HUES6 (cell line): Measurements from ENCODE around the gene POFUT2.

ENCODE experiments used
- H3K27ac ChIP-seq: 2 replicates; pipeline ENCODE4 v1.7.0; 2013; ENCODE audit warnings: low read depth, mild to moderate bottlenecking, low read length, inconsistent platforms
- H3K27me3 ChIP-seq: 2 replicates; pipeline ENCODE4 v1.6.1; 2013; ENCODE audit warnings: low read length; ENCODE audit not compliant: control insufficient read depth, insufficient read depth
- H3K36me3 ChIP-seq: 2 replicates; pipeline ENCODE4 v1.6.1; 2013; ENCODE audit warnings: low read length; ENCODE audit not compliant: control insufficient read depth, insufficient read depth
- H3K4me1 ChIP-seq: 2 replicates; pipeline ENCODE4 v1.6.1; 2013; ENCODE audit warnings: low read length; ENCODE audit not compliant: control insufficient read depth, insufficient read depth
- H3K4me3 ChIP-seq: 2 replicates; pipeline ENCODE4 v1.5.1; 2013; ENCODE audit warnings: low read depth, low read length
- H3K9ac ChIP-seq: one replicate; pipeline ENCODE4 v1.6.1; 2013; ENCODE audit warnings: mild to moderate bottlenecking, low read length
- H3K9me3 ChIP-seq: 2 replicates; pipeline ENCODE4 v1.6.1; 2013; ENCODE audit warnings: low read depth, low read length; ENCODE audit not compliant: control insufficient read depth, insufficient read depth

The POFUT2 gene

DNA sequence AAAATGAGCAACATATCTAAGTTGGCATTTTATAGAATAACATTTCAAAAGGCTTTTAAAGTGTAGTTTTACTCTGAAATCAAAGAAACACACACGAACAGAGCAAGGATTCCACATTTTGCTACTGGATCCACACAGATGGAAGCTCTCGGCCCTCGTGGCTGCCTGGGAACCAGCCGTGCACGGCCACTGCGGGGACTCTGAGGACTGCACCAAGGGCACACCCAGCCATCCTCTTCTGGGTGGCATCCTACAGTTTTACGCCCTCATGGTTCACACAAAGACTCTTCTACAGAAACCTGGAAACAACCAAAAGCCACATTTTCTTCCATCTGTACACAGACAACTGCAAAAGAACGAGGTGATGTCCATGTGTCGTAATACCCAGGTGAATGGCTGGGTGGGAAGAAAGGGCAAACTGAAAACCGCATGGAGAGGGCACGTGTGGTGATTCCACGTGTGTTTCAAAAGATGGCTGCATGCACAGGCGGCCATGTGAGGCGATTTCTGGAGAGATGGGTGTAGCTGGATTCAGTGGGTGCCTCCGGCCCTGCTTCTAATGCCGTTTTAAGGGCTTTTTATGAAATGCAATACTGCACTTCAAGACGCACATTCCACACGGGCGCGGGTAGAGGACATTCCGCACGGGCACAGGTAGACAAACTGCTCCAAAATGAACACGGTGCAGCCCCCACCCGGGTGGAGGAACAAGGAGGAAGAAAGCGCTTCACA is 8.1 kb downstream of the POFUT2 start:
- H3K9me3 ChIP-seq, result no peaks in the 10 kb centered on the region

DNA sequence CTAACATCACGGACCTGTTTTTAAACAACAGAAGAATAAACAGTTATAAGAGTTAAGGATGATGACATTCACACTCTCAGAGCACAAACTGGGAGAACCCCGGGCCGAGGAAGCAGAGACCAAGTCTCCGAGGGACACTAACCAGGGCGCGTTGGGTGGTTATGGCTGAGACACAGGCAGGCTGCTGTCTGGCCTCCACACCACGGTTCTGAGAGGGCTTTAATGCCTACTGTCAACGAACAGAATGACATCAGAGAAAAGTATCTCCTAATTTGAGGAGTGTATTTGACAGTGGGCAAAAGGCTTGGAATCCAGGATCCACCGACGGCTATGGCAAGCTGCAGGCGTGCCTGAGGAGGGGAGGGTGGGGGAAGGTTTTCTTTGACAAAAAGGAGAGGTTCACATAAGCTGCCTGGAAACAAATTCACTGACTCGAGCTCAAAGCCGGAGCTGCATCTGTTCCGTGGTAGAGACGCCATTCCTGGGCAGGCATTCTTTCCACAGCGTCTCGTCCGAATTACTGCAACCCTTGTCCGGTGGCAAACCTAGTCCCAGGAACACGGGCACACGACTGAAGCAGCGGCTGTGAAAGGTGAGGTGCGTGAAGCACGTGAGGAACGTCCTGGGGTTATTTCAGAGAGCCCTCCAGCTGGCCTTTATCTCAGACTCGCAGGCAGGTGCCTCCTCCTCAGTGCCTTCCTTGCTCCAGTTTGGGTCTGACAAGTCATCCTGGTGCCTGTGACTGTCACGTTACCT is 9.4 kb downstream of the POFUT2 start:
- Histone ChIP-seq H3K27ac (no peak overlapping the region), H3K4me3 (no peak overlapping the region), H3K9ac (no peak overlapping the region), H3K36me3 (peaks cover 92% of the 10 kb centered on the region), H3K9me3 (no peaks in the 10 kb centered on the region), H3K4me1 (no peaks in the 10 kb centered on the region), H3K27me3 (no peaks in the 10 kb centered on the region)

More for the DNA sequence above, 8.1 kb downstream of the POFUT2 start:
- Histone ChIP-seq H3K27ac (no peak overlapping the region), H3K4me1 (no peaks in the 10 kb centered on the region), H3K27me3 (no peaks in the 10 kb centered on the region), H3K9ac (peak overlapping the region; percentile 18), H3K4me3 (no peak overlapping the region), H3K36me3 (peaks cover 92% of the 10 kb centered on the region)

GRCh38 chr21:45277101-45278045 is 10.3 kb downstream of the POFUT2 start:
- no peaks in the 10 kb centered on the region for H3K9me3 ChIP-seq
- H3K9ac ChIP-seq, result no peak overlapping the region
- no peaks in the 10 kb centered on the region for H3K27me3 ChIP-seq
- H3K4me3 ChIP-seq, result no peak overlapping the region
- no peak overlapping the region for H3K27ac ChIP-seq
- H3K4me1 ChIP-seq, result no peaks in the 10 kb centered on the region
- H3K36me3 ChIP-seq, result peaks cover 92% of the 10 kb centered on the region

DNA sequence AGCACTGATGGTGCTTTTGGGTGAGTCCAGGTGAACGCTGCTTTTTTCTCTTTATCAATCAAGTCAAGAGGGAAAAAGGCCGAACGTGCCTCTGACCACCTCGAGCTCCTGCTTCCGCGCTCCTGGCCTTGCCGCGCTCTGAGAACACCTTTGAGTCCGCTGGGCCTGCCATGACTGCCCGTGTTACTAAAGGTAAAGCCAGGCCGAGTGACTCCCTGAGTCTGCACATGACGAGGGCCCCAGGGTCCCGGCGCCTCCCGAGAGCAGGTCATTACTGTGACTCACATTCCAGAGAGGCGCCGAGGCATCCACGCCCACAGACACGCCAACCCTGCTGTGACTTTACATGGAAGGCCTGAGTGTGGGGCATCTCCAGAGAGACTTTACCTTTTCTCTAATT is 11.1 kb downstream of the POFUT2 start:
- H3K27ac ChIP-seq, result no peak overlapping the region
- H3K36me3 ChIP-seq, result peaks cover 92% of the 10 kb centered on the region
- H3K9ac ChIP-seq, result no peak overlapping the region
- H3K4me3 ChIP-seq, result no peak overlapping the region
- no peaks in the 10 kb centered on the region for H3K9me3 ChIP-seq
- no peaks in the 10 kb centered on the region for H3K4me1 ChIP-seq
- no peaks in the 10 kb centered on the region for H3K27me3 ChIP-seq

GRCh38 chr21:45270306-45270821 is 17.3 kb downstream of the POFUT2 start:
- no peak overlapping the region for H3K9ac ChIP-seq
- no peak overlapping the region for H3K27ac ChIP-seq
- no peaks in the 10 kb centered on the region for H3K27me3 ChIP-seq
- peaks cover 83% of the 10 kb centered on the region for H3K36me3 ChIP-seq
- H3K4me3 ChIP-seq, result no peak overlapping the region
- H3K9me3 ChIP-seq, result no peaks in the 10 kb centered on the region
- H3K4me1 ChIP-seq, result no peaks in the 10 kb centered on the region

DNA sequence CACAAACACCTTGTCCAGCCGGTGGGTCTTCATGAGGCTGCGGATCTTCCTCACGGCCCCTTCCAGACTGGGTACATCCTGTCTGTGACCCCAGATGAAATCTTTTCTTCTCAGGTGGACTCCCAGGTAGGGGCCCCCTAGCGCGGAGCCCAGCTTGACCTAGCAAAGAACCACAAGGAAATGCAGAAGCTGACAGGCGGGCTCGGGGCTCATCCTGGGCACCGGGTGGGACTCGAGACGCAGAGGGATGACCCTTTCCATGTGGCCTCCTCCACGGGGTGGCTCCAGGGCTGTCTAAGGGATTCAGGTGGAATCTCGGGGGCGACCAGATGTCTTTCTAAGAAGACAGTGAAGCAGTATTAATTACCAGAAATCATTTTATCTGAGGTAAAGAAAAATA is 17.8 kb downstream of the POFUT2 start:
- H3K36me3 ChIP-seq, result peaks cover 83% of the 10 kb centered on the region
- H3K9ac ChIP-seq, result no peak overlapping the region
- H3K27me3 ChIP-seq, result no peaks in the 10 kb centered on the region
- H3K4me3 ChIP-seq, result no peak overlapping the region
- H3K4me1 ChIP-seq, result no peaks in the 10 kb centered on the region
- no peak overlapping the region for H3K27ac ChIP-seq
- no peaks in the 10 kb centered on the region for H3K9me3 ChIP-seq

- H3K9me3 ChIP-seq, result no peaks in the 10 kb centered on the region
- H3K36me3 ChIP-seq, result peaks cover 79% of the 10 kb centered on the region
- H3K9ac ChIP-seq, result no peak overlapping the region
- no peaks in the 10 kb centered on the region for H3K27me3 ChIP-seq
- H3K27ac ChIP-seq, result no peak overlapping the region
- H3K4me3 ChIP-seq, result no peak overlapping the region
- H3K4me1 ChIP-seq, result no peaks in the 10 kb centered on the region
Measured at GRCh38 chr21:45267390-45267760, 20.3 kb downstream of the POFUT2 start.

DNA sequence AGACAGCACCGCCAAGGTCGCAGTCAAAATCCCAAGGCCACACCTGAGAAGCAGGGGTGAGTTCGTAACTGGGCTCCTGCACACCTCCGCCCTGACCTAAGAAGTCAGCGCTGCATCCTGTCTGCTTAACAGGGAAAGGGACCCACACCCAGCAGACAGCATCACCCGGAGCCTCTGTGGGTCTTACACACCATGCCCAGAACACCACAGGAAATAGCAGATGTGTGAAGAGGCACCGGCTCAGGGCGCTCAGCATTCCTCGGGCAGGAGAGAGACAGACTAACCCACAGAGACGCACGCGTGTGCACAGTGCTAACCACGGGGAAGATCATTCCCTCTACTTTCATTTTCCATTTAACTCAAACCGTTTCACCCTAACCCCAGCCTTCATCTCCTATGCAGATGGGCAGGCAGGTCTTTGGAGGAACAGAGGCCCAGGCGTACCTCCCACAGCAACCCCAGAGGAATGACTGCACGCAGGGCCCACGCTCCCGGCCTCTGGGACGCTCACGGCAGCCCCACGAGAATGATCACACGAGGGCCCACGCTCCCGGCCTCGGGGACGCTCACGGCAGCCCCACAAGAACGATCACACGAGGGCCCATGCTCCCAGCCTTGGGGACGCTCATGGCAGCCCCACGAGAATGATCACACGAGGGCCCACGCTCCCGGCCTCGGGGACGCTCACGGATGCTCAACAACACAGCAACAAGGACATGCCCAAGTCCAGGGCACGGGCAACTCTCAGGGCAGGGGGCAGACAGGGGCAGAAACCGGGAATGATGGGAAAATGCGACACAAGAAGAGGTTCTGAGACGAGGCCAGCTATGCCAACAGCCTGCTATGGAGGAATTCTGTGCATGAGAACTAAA is 20.9 kb downstream of the POFUT2 start:
- Histone ChIP-seq H3K9me3 (no peaks in the 10 kb centered on the region), H3K27ac (no peak overlapping the region), H3K4me3 (no peak overlapping the region), H3K27me3 (no peaks in the 10 kb centered on the region), H3K9ac (no peak overlapping the region), H3K4me1 (no peaks in the 10 kb centered on the region), H3K36me3 (peaks cover 79% of the 10 kb centered on the region)

GRCh38 chr21:45265721-45266517 is 21.8 kb downstream of the POFUT2 start:
- no peaks in the 10 kb centered on the region for H3K9me3 ChIP-seq
- no peaks in the 10 kb centered on the region for H3K27me3 ChIP-seq
- no peak overlapping the region for H3K9ac ChIP-seq
- H3K4me1 ChIP-seq, result no peaks in the 10 kb centered on the region
- no peak overlapping the region for H3K27ac ChIP-seq
- H3K36me3 ChIP-seq, result peaks cover 71% of the 10 kb centered on the region
- H3K4me3 ChIP-seq, result no peak overlapping the region
